ENCODE results near the gene POLE2. TPM values are rescaled to one million over a fixed set of nuclear protein-coding genes. Genes with fewer than 3 reads are reported as not detected.

The POLE2 gene
- total RNA-seq (2022; extraction: Qiagen RNA extraction; ENCODE audit: low read depth): 12.4 to 15.2 TPM (median 14.3 TPM) in 5 replicates

DNA sequence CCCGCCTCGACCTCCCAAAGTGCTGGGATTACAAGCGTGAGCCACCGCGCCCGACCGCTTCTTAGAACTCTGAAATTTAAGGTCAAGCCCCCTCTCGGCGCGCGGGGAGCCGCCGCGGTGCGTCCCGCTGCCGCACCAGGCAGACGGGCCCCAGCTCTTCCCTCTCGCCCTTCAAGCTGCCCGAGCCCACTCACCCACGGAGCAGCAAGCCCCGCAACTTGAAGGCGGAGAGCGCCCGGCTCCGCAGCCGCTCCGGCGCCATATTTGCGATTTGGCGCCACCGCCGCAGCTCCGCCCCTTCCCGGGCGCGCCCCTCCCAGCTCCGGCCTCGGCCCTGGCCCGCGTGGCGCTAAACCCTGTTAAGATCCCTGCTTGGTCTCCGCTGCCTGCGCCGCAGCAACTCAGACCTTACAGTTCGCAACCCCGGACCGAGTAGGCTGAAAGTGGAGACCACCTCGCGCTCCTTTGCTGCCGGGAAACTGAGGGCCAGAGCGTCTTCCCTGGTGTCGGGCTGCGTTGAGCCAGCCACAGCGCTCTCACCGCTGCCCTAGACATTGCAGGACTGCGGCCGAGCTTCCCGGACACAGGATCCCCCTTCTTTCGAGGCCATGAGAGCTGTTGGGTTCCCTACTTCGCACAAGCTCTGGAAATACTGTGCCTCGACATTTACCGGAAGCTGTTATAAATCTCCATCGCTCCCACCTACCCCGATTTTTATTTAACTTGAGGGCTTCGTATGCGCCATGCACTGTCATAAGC, at the start of gene POLE2:
TSS of gene POLE2 (minus strand) at position 273 of the 759 bp plus-strand sequence. CDS start at position 262, 11 bp downstream.

DNA sequence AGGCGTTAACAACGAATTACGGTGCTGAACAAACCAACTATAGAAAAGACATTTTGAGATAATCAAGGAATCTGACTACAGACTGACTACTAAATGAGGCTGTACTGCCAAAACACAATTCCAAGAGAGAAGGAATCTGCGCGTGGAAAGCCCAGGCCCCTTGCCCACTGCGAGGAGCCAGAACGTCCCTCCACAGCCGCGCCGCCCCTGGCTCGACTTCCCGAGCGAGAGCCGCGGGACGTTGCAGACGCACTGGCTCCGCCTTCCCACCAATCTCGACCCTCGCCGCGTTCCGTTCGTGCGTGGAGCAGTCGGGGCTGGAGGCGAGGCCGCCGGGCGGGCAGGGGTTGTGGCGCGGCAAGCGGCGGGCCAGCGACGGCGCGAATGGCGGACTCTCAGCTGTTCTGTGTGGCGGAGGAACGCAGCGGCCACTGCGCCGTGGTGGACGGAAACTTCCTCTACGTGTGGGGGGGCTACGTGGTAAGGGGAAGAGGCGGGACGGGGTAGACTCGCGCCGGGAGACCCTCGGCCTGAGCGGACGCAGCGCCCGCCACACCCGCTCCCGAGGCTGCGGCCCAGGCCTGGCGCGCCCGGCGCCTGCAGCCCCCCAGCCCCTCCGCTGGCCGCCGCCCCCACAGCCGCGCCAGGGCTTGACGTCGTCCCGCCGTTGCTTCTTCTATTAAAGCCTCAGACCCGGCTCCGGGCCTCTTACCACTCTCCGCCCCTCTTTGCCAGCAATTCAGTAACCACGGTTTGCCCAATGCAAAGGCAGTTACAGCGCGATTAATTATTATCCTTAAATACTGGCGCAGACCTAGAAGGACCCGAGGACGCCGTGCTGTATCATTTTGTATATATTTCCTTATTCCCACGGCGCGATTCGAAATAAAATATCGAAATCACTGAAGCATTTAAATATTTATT, 5.1 kb upstream of the POLE2 start, which contains the start of gene KLHDC1:
TSS of gene KLHDC1 (plus strand) at position 310 of the 924 bp plus-strand sequence. CDS start at position 385, 75 bp downstream.

GRCh38 chr14:49634547-49635334, 53.3 kb downstream of the POLE2 start, which contains the start of gene DNAAF2:
DNAAF2 (minus strand) TSS chr14:49635244; CDS start chr14:49635149, 95 bp downstream.

GRCh38 chr14:49620182-49621113, 67.6 kb downstream of the POLE2 start, which contains the start of the genes MGAT2 and RPL36AL:
MGAT2 (plus strand) TSS chr14:49620799; CDS start chr14:49621269, 470 bp downstream.
RPL36AL (minus strand) TSS chr14:49620626; CDS start chr14:49619104, 1,522 bp downstream.

GRCh38 chr14:49598485-49599300, 89.3 kb downstream of the POLE2 start, which contains the start of gene LRR1:
LRR1 (plus strand) TSS chr14:49598940; CDS start chr14:49599021, 81 bp downstream.

Other genes with a start within 250 kb of the POLE2 start
- 3,303 to 4,991 TPM (median 4,389 TPM) in 5 replicates for gene RPS29, start 101.8 kb downstream of the POLE2 start, total RNA-seq (2022; extraction: Qiagen RNA extraction; ENCODE audit: low read depth)
- 44.9 to 52.5 TPM (median 51.1 TPM) in 5 replicates for gene LRR1, start 89.3 kb downstream of the POLE2 start, total RNA-seq (2022; extraction: Qiagen RNA extraction; ENCODE audit: low read depth)
- gene RPL36AL, start 67.6 kb downstream of the POLE2 start, total RNA-seq (2022; extraction: Qiagen RNA extraction; ENCODE audit: low read depth): 413 to 551 TPM (median 426 TPM) in 5 replicates
- gene MGAT2, start 67.4 kb downstream of the POLE2 start, total RNA-seq (2022; extraction: Qiagen RNA extraction; ENCODE audit: low read depth): 50.5 to 57.4 TPM (median 51.1 TPM) in 5 replicates
- 11.7 to 14.2 TPM (median 14.0 TPM) in 5 replicates for gene DNAAF2, start 53.0 kb downstream of the POLE2 start, total RNA-seq (2022; extraction: Qiagen RNA extraction; ENCODE audit: low read depth)
- 0.12 to 0.29 TPM (median 0.24 TPM) in 5 replicates for gene KLHDC1, start 4.9 kb upstream of the POLE2 start, total RNA-seq (2022; extraction: Qiagen RNA extraction; ENCODE audit: low read depth)
- gene KLHDC2, start 79.9 kb upstream of the POLE2 start, total RNA-seq (2022; extraction: Qiagen RNA extraction; ENCODE audit: low read depth): 29.1 to 37.5 TPM (median 32.8 TPM) in 5 replicates
- 27.8 to 39.0 TPM (median 37.2 TPM) in 5 replicates for gene NEMF, start 164.6 kb upstream of the POLE2 start, total RNA-seq (2022; extraction: Qiagen RNA extraction; ENCODE audit: low read depth)
- 62.8 to 74.4 TPM (median 67.1 TPM) in 5 replicates for gene ARF6, start 204.9 kb upstream of the POLE2 start, total RNA-seq (2022; extraction: Qiagen RNA extraction; ENCODE audit: low read depth)